Kidney (tissue), 14 donors: ENCODE measurements around the gene HEPACAM2. TPM values are rescaled to one million over a fixed set of nuclear protein-coding genes. Genes with fewer than 3 reads are reported as not detected.
A peak's percentile ranks its signal among the peaks of the same experiment; 100 is the strongest.

Source experiments
- DNase-seq, 5 donors: peaks; one replicate each; pipeline ENCODE4 v3.0.0-alpha.2; 2013 to 2020
- FAIRE-seq: peaks from 2 replicates; lab custom pipeline; 2012; peaks lifted over from hg19 to GRCh38; lab: Jason Lieb, UNC
- H3K27ac ChIP-seq, 2 donors: one replicate each; pipeline ENCODE4 v1.7.0; 2013; ENCODE audit warnings: low read depth in 2 of 2, low read length in 2 of 2, inconsistent platforms in 1 of 2
- H3K27me3 ChIP-seq: one replicate; pipeline ENCODE4 v1.7.1; 2013; ENCODE audit warnings: low read length, inconsistent platforms; ENCODE audit not compliant: control insufficient read depth, insufficient read depth
- H3K36me3 ChIP-seq, 3 donors: one replicate each; pipeline versions ENCODE4 v1.7.0 to v1.7.1; 2013; ENCODE audit warnings: low read length in 3 of 3, control low read depth in 1 of 3, inconsistent platforms in 1 of 3; ENCODE audit not compliant: insufficient read depth in 3 of 3, control insufficient read depth in 2 of 3
- H3K4me1 ChIP-seq, 3 donors: one replicate each; pipeline versions ENCODE4 v1.7.0 to v1.7.1; 2013; ENCODE audit warnings: low read length in 3 of 3, inconsistent platforms in 1 of 3, low read depth in 1 of 3; ENCODE audit not compliant: control insufficient read depth in 2 of 3, insufficient read depth in 2 of 3
- H3K4me3 ChIP-seq, 3 donors: one replicate each; pipeline versions ENCODE4 v1.7.0 to v1.8.1; 2013; ENCODE audit warnings: low read length in 3 of 3, control low read depth in 1 of 3, inconsistent platforms in 1 of 3
- H3K9ac ChIP-seq, 3 donors: one replicate each; pipeline versions ENCODE4 v1.7.0 to v1.7.1; 2013; ENCODE audit warnings: low read length in 3 of 3, control low read depth in 1 of 3, inconsistent platforms in 1 of 3
- H3K9me3 ChIP-seq, 3 donors: one replicate each; pipeline versions ENCODE4 v1.7.0 to v1.7.1; 2013; ENCODE audit warnings: low read length in 3 of 3, control low read depth in 1 of 3, inconsistent platforms in 1 of 3; ENCODE audit not compliant: control insufficient read depth in 2 of 3, insufficient read depth in 1 of 3
- CTCF ChIP-seq: IDR thresholded peaks from 3 replicates; pipeline ENCODE4 v1.5.1; 2012; ENCODE audit warnings: mild to moderate bottlenecking, moderate library complexity, borderline replicate concordance; ENCODE audit not compliant: insufficient read depth; ENCODE audit errors: extremely low read depth
- intact Hi-C: fragments of 100-400 bp; cut with DNase I; formaldehyde crosslinking; loops from one replicate; pipeline ENCODE4 v1.11.1; 2022
- polyA plus RNA-seq: library from polyadenylated mRNA; stranded (reverse); fragments of 350-450 nt; fragmentation: Illumina TruSeq; extraction: RNeasy Lipid Tissue Mini Kit (QIAGEN cat#74804); gene quantifications from one replicate; pipeline ENCODE4 v1.2.3, GENCODE V29; 2014; ENCODE audit warnings: low read depth, low replicate concordance; ENCODE audit not compliant: insufficient read depth
- total RNA-seq: library from RNA; stranded (reverse); fragmentation: NEBNext Ultra II Directional; extraction: Animal tissue kit (Norgen Biotek cat#: 25700); gene quantifications from one replicate; pipeline ENCODE4 v1.2.1, GENCODE V29; 2021
- donor health status: control.
- donor health status: control.
- donor health status: control.
- donor health status: control.
- donor health status: control.
- donor health status: DM: yes; HTN: yes; CAD: no.
- donor health status: Normal renal cell carcinoma (clear cell type).

The HEPACAM2 gene
- total and polyA plus RNA-seq, 2 donors from 2014 or later, result 2.5 to 15.1 TPM

- Histone ChIP-seq H3K36me3 (no peaks in the 10 kb centered on the region), H3K4me3 (peak overlapping the region in 1 of 3 donors; percentile 3), H3K4me1 (peaks cover 0 to 6% (median 2%) of the 10 kb centered on the region in 3 donors), H3K9me3 (no peaks in the 10 kb centered on the region), H3K9ac (no peak overlapping the region), H3K27me3 (no peaks in the 10 kb centered on the region), H3K27ac (no peak overlapping the region)
- TF ChIP-seq CTCF, result no peak
- DNase-seq (peak in 1 of 5 donors; percentile 50), FAIRE-seq (no peak)
- intact Hi-C loops, result no loop called here
Measured at GRCh38 chr7:93238131-93238530, 11.9 kb upstream of the HEPACAM2 start.

DNA sequence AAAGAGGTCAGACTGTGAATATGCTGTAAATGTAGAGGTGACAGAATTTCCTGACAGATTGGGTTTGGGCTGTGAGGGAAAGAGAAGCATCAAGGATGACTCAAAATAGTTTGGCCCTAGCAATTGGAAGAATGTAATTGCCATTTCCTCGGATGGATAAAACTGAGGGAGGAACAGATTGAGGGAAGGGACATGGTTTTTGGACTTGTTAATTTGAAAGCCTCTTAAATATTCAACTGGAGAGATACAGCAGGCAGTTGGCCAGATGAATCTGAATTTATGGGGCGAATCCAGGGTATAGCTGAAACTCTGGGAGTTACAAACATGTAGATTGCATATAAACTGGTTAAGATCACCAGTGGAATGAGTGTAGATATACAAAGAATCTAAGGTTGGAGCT is 9.3 kb upstream of the HEPACAM2 start:
- H3K27ac ChIP-seq, result no peak overlapping the region
- H3K4me3 ChIP-seq, result no peak overlapping the region
- intact Hi-C loops, result no loop called here
- no peaks in the 10 kb centered on the region for H3K9me3 ChIP-seq
- H3K9ac ChIP-seq, result no peak overlapping the region
- no peaks in the 10 kb centered on the region for H3K27me3 ChIP-seq
- H3K4me1 ChIP-seq, result peaks cover 0 to 6% (median 2%) of the 10 kb centered on the region in 3 donors
- DNase-seq (no peak), FAIRE-seq (no peak)
- H3K36me3 ChIP-seq, result no peaks in the 10 kb centered on the region
- no peak for TF ChIP-seq CTCF

- intact Hi-C loops, result no loop called here
- DNase-seq (no peak), FAIRE-seq (no peak)
- no peak for TF ChIP-seq CTCF
- H3K9ac ChIP-seq, result peak overlapping the region; percentile 1 to 99 (median 71)
- H3K27me3 ChIP-seq, result no peaks in the 10 kb centered on the region
- H3K4me3 ChIP-seq, result peak overlapping the region; percentile 89 to 100 (median 100)
- no peak overlapping the region for H3K27ac ChIP-seq
- peaks cover 0 to 4% (median 0%) of the 10 kb centered on the region in 3 donors for H3K4me1 ChIP-seq
- H3K36me3 ChIP-seq, result no peaks in the 10 kb centered on the region
- H3K9me3 ChIP-seq, result no peaks in the 10 kb centered on the region
Measured at GRCh38 chr7:93232673-93233018, 6.4 kb upstream of the HEPACAM2 start.
